B cell (primary cell): ENCODE measurements around the gene HTR2A. TPM values are rescaled to one million over a fixed set of nuclear protein-coding genes. Genes with fewer than 3 reads are reported as not detected.

Experiments used
- ATAC-seq: fragments of 200-7000 bp; cut with Tn5 transposase; one replicate; pipeline ENCODE4 v1.10.0; 2021; ENCODE audit warnings: low read depth, mild to moderate bottlenecking, moderate number of reproducible peaks, moderate library complexity
- CTCF ChIA-PET: fragments of 350-600 bp; sonication (Branson Sonifier 250); formaldehyde crosslinking; loops from one replicate; lab custom pipeline; 2021; ENCODE audit warnings: antibody characterized with exemption, inconsistent platforms; lab: Charles Lee
- POLR2A ChIA-PET: fragments of 350-600 bp; sonication (Branson Sonifier 250); formaldehyde crosslinking; loops from one replicate; lab custom pipeline; 2021; ENCODE audit warnings: antibody characterized with exemption; lab: Charles Lee
- DNase-seq: peaks from one replicate; pipeline ENCODE4 v3.0.0; 2013
- H2AFZ ChIP-seq: 2 replicates; pipeline ENCODE4 v1.6.1; 2012; ENCODE audit warnings: mild to moderate bottlenecking, low read depth, low read length; ENCODE audit not compliant: insufficient read depth, poor library complexity, severe bottlenecking
- H3K27ac ChIP-seq, 2 donors: 1 replicate in 1 of 2; 2 replicates in 1 of 2; pipeline ENCODE4 v1.5.1; 2012 to 2013; ENCODE audit warnings: low read length in 2 of 2, mild to moderate bottlenecking in 2 of 2, moderate library complexity in 1 of 2
- H3K27me3 ChIP-seq, 4 experiments: fragments of 200-600 bp in 1 of 4; sonication (generic) in 1 of 4; replicated peaks in 1 of 4; 1 replicate in 2 of 4; 2 replicates in 2 of 4; pipeline versions ENCODE4 v1.6.1 to v1.7.0; 2013 to 2016; ENCODE audit warnings: low read length in 3 of 4, mild to moderate bottlenecking in 2 of 4, mixed read lengths in 1 of 4, moderate library complexity in 1 of 4; ENCODE audit not compliant: insufficient read depth in 4 of 4, control insufficient read depth in 3 of 4; ENCODE audit errors: control extremely low read depth in 1 of 4
- H3K36me3 ChIP-seq, 2 experiments: replicated peaks in 1 of 2; 1 replicate in 1 of 2; 2 replicates in 1 of 2; pipeline versions ENCODE4 v1.6.1 to v1.7.1; 2013; ENCODE audit warnings: low read length in 1 of 2; ENCODE audit not compliant: insufficient read depth in 2 of 2, control insufficient read depth in 1 of 2; ENCODE audit errors: control extremely low read depth in 1 of 2, extremely low read depth in 1 of 2
- H3K4me1 ChIP-seq, 2 donors: fragments of 200-600 bp in 1 of 2; sonication (generic) in 1 of 2; 1 replicate in 1 of 2; 2 replicates in 1 of 2; pipeline versions ENCODE4 v1.5.1 to v1.6.1; 2013 to 2017; ENCODE audit warnings: low read length in 2 of 2; ENCODE audit not compliant: control insufficient read depth in 2 of 2, insufficient read depth in 2 of 2
- H3K4me2 ChIP-seq: replicated peaks from 2 replicates; pipeline ENCODE3; 2012; ENCODE audit warnings: mild to moderate bottlenecking, low read depth, low read length; ENCODE audit not compliant: poor library complexity, severe bottlenecking
- H3K4me3 ChIP-seq, 5 experiments: fragments of 200-600 bp in 1 of 5; sonication (generic) in 1 of 5; 1 replicate in 3 of 5; 2 replicates in 2 of 5; pipeline versions ENCODE4 v1.5.1 to v1.7.0; 2011 to 2016; ENCODE audit warnings: low read length in 4 of 5, mild to moderate bottlenecking in 4 of 5, low read depth in 2 of 5, control low read depth in 1 of 5, moderate library complexity in 1 of 5; ENCODE audit not compliant: insufficient read depth in 1 of 5; ENCODE audit errors: control extremely low read depth in 1 of 5, extremely low read depth in 1 of 5
- H3K79me2 ChIP-seq: fragments of 200-600 bp; sonication (generic); one replicate; pipeline ENCODE4 v1.6.0; 2016; ENCODE audit warnings: low read length; ENCODE audit not compliant: control insufficient read depth, insufficient read depth
- H3K9ac ChIP-seq: fragments of 200-600 bp; sonication (generic); 2 replicates; pipeline ENCODE4 v1.6.1; 2017; ENCODE audit warnings: mild to moderate bottlenecking, low read length, moderate library complexity
- H3K9me3 ChIP-seq, 3 donors: one replicate each; pipeline versions ENCODE4 v1.6.1 to v1.7.1; 2013; ENCODE audit warnings: low read length in 2 of 3; ENCODE audit not compliant: control insufficient read depth in 2 of 3, insufficient read depth in 1 of 3; ENCODE audit errors: control extremely low read depth in 1 of 3
- H4K20me1 ChIP-seq: 2 replicates; pipeline ENCODE4 v1.6.0; 2012; ENCODE audit warnings: mild to moderate bottlenecking, low read length; ENCODE audit not compliant: insufficient read depth, control insufficient read depth, poor library complexity, severe bottlenecking
- H3K27ac Mint-ChIP-seq: one replicate; pipeline ENCODE4 v1.8.0; 2021; ENCODE audit warnings: mixed read lengths
- H3K27me3 Mint-ChIP-seq: one replicate; pipeline ENCODE4 v1.8.0; 2021; ENCODE audit warnings: mixed read lengths
- H3K4me1 Mint-ChIP-seq: one replicate; pipeline ENCODE4 v1.8.0; 2021; ENCODE audit warnings: mixed read lengths
- H3K4me3 Mint-ChIP-seq: one replicate; pipeline ENCODE4 v1.8.0; 2021; ENCODE audit warnings: mixed read lengths
- H3K9me3 Mint-ChIP-seq: one replicate; pipeline ENCODE4 v1.8.0; 2022; ENCODE audit warnings: mixed read lengths; ENCODE audit not compliant: insufficient read depth
- CTCF ChIP-seq: fragments of 200-600 bp; IDR thresholded peaks from one replicate; pipeline ENCODE4 v1.8.0; 2022; ENCODE audit warnings: antibody characterized with exemption, mild to moderate bottlenecking
- EZH2 ChIP-seq: IDR thresholded peaks from 2 replicates; pipeline ENCODE4 v1.6.1; 2012; ENCODE audit warnings: borderline replicate concordance, low read depth, mild to moderate bottlenecking, moderate library complexity, low read length; ENCODE audit not compliant: insufficient read depth, poor library complexity, severe bottlenecking
- WGBS: methylation state at CpG from one replicate; pipeline ENCODE4 v1.1.5; 2013; ENCODE audit warnings: missing lambda C conversion rate; ENCODE audit not compliant: insufficient coverage; 5-methylcytosine and 5-hydroxymethylcytosine counted together
- intact Hi-C: fragments of 100-400 bp; cut with micrococcal nuclease; formaldehyde crosslinking; loops from one replicate; pipeline ENCODE4 v1.10.0; 2022
- polyA plus RNA-seq: library from polyadenylated mRNA; depleted of rRNA; stranded (reverse); fragments of >200 nt; gene quantifications from 2 replicates; pipeline ENCODE4 v1.2.3, GENCODE V29; 2012
- total RNA-seq, 2 donors: library from RNA; stranded (reverse); fragments of 120-200 nt in 1 of 2; gene quantifications; 1 replicate in 1 of 2; 2 replicates in 1 of 2; pipeline versions ENCODE4 v1.2.3 to v1.2.4, GENCODE V29; 2013 to 2022

The HTR2A gene
- total and polyA plus RNA-seq, 2 donors (not counting 1 experiment from before 2014, with no cell fraction given): not detected

GRCh38 chr13:46817095-46817494 is 79.8 kb downstream of the HTR2A start:
- H3K9ac ChIP-seq: no peak overlapping the region
- no peak for ATAC-seq
- intact Hi-C loops: no loop called here

GRCh38 chr13:46816371-46816770 is 80.5 kb downstream of the HTR2A start:
- no peak for ATAC-seq

More at GRCh38 chr13:46817095-46817494, 79.8 kb downstream of the HTR2A start:
- Mint-ChIP-seq H3K9me3 (peaks cover 3% of the 10 kb centered on the region), H3K4me3 (no peak overlapping the region), H3K27ac (no peak overlapping the region), H3K27me3 (peaks cover 26% of the 10 kb centered on the region), H3K4me1 (no peaks in the 10 kb centered on the region)
- H3K27ac ChIP-seq: no peak overlapping the region
- no peaks in the 10 kb centered on the region for H3K4me1 ChIP-seq
- no peaks in the 10 kb centered on the region for H3K79me2 ChIP-seq
- ChIA-PET CTCF (no interaction called here), POLR2A (no interaction called here)
- no peak for TF ChIP-seq CTCF
- no peak for TF ChIP-seq EZH2
- no peak overlapping the region for H3K4me3 ChIP-seq
- DNase-seq: no peak
- WGBS: 100% methylated on average over 1 of the region's 1 CpG
- H2AFZ ChIP-seq: no peak overlapping the region
- H3K27me3 ChIP-seq: no peaks in the 10 kb centered on the region
- H3K36me3 ChIP-seq: no peaks in the 10 kb centered on the region
- peaks cover 2 to 10% (median 7%) of the 10 kb centered on the region in 3 donors for H3K9me3 ChIP-seq
- no peaks in the 10 kb centered on the region for H4K20me1 ChIP-seq
- H3K4me2 ChIP-seq: no peak overlapping the region

More at GRCh38 chr13:46816371-46816770, 80.5 kb downstream of the HTR2A start:
- Histone ChIP-seq H3K4me1 (no peaks in the 10 kb centered on the region), H3K27me3 (no peaks in the 10 kb centered on the region), H3K4me2 (no peak overlapping the region), H4K20me1 (no peaks in the 10 kb centered on the region), H3K4me3 (no peak overlapping the region), H3K27ac (no peak overlapping the region), H3K9me3 (peaks cover 4 to 13% (median 7%) of the 10 kb centered on the region in 3 donors), H3K36me3 (no peaks in the 10 kb centered on the region), H3K79me2 (no peaks in the 10 kb centered on the region), H2AFZ (no peak overlapping the region), H3K9ac (no peak overlapping the region)
- Mint-ChIP-seq H3K4me1 (no peaks in the 10 kb centered on the region), H3K27ac (no peak overlapping the region), H3K27me3 (peaks cover 31% of the 10 kb centered on the region), H3K4me3 (no peak overlapping the region), H3K9me3 (peaks cover 5% of the 10 kb centered on the region)
- CTCF ChIA-PET: no interaction called here
- WGBS: 100% methylated on average over 1 of the region's 1 CpG
- TF ChIP-seq CTCF (no peak), EZH2 (no peak)
- no peak for DNase-seq
- POLR2A ChIA-PET: no interaction called here
- intact Hi-C loops: no loop called here
